Activated T-cell treated with anti-CD3 and anti-CD28 coated beads, Interleukin-2, amount 50 U/mL, for 4 hours (primary cell): ENCODE data around the gene CATSPERE. TPM values are rescaled to one million over a fixed set of nuclear protein-coding genes. Genes with fewer than 3 reads are reported as not detected.

Experiments
- ATAC-seq, 2 donors: fragments of 200-7000 bp; cut with Tn5 transposase; one replicate each; pipeline ENCODE4 v1.10.0; 2021
- DNase-seq: peaks from one replicate; pipeline ENCODE4 v3.0.0-alpha.2; 2020
- H3K27me3 Mint-ChIP-seq: one replicate; pipeline ENCODE4 v1.8.0; 2021; ENCODE audit warnings: low read depth, mixed read lengths
- H3K36me3 Mint-ChIP-seq: one replicate; pipeline ENCODE4 v1.8.0; 2022; ENCODE audit warnings: mixed read lengths; ENCODE audit not compliant: insufficient read depth
- H3K4me1 Mint-ChIP-seq: one replicate; pipeline ENCODE4 v1.8.0; 2021; ENCODE audit warnings: low read depth, mixed read lengths
- H3K4me3 Mint-ChIP-seq: one replicate; pipeline ENCODE4 v1.8.0; 2021; ENCODE audit warnings: mild to moderate bottlenecking, moderate library complexity, mixed read lengths
- H3K9me3 Mint-ChIP-seq: one replicate; pipeline ENCODE4 v1.8.0; 2021; ENCODE audit warnings: mixed read lengths
- total RNA-seq, 3 donors: library from RNA; stranded (reverse); gene quantifications; one replicate each; pipeline ENCODE4 v1.2.1, GENCODE V29; 2021

Gene CATSPERE
- total RNA-seq, 3 donors from 2014 or later = not detected

- no peaks in the 10 kb centered on the region for H3K9me3 Mint-ChIP-seq
- DNase-seq = no peak
- no peaks in the 10 kb centered on the region for H3K27me3 Mint-ChIP-seq
- no peak for ATAC-seq
- peaks cover 16% of the 10 kb centered on the region for H3K36me3 Mint-ChIP-seq
- peaks cover 56% of the 10 kb centered on the region for H3K4me1 Mint-ChIP-seq
- no peak overlapping the region for H3K4me3 Mint-ChIP-seq
Observed at GRCh38 chr1:244439391-244440032, 21.6 kb upstream of the CATSPERE start.

DNA sequence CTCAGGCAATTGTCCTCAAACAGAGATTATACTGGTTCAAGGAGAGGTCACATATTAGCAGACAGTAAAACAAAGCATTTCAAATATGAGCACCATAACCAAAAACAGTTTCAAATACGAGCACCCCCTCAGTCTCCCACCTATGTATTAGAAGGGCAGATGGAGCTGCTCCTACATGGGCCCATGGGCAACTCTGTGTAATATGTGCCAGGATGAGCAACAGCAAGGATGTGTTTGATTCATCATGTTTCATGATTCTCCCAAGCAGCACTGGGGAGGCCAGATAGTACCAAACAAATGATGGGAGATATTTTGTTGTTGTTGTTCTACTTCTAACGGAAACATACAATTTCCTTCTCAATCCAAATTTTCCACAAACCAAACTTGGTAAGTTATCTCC, 18.2 kb upstream of the CATSPERE start:
- H3K27me3 Mint-ChIP-seq = no peaks in the 10 kb centered on the region
- ATAC-seq (no peak), DNase-seq (no peak)
- no peaks in the 10 kb centered on the region for H3K9me3 Mint-ChIP-seq
- H3K4me1 Mint-ChIP-seq = peaks cover 60% of the 10 kb centered on the region
- H3K36me3 Mint-ChIP-seq = peaks cover 6% of the 10 kb centered on the region
- no peak overlapping the region for H3K4me3 Mint-ChIP-seq

- no peaks in the 10 kb centered on the region for H3K9me3 Mint-ChIP-seq
- peaks cover 12% of the 10 kb centered on the region for H3K36me3 Mint-ChIP-seq
- no peaks in the 10 kb centered on the region for H3K27me3 Mint-ChIP-seq
- DNase-seq (no peak), ATAC-seq (no peak)
- no peak overlapping the region for H3K4me3 Mint-ChIP-seq
- H3K4me1 Mint-ChIP-seq = peaks cover 60% of the 10 kb centered on the region
Observed at GRCh38 chr1:244444854-244445253, 16.2 kb upstream of the CATSPERE start.

DNA sequence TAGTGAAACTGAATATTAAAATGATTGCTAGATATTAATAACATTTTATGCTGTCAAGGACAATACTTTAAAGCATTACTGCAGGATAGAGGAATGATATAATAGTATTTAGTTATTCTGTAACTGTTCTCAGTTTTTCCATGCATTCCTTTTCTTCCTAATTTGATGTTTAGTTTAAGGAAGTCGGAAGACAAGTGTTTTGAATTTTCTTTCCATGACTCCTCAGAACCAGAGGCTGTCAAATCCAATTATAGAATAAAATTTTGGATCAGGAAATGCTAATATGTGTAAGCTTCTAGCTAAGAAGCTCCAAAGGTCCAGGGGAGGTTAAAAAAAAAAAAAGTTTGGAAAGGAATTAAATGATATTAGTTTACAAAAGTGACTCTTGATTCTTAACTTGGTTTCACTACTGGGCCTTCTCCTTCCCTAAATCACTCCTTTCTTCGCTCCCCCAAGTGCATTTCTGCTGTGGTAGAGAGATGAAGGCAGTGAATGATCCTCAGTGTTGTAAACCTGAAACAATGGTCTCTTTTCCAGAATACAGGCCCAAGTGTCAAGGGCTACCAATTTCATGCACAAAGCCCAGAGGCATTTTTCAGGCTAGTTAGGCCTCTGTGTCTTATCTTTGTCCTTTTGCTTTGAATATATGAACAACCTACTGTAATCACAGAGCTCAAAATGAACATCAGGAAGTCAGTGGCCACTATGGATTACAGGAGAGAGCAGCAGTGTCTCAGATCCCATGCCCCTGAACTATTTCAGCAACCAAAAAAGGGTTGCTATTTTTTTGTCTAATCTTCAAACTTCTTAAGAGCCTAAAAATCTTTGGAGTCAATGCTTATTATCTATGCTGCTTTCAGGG, 15.5 kb upstream of the CATSPERE start:
- ATAC-seq (no peak), DNase-seq (no peak)
- H3K4me3 Mint-ChIP-seq = no peak overlapping the region
- peaks cover 62% of the 10 kb centered on the region for H3K4me1 Mint-ChIP-seq
- peaks cover 14% of the 10 kb centered on the region for H3K36me3 Mint-ChIP-seq
- H3K27me3 Mint-ChIP-seq = no peaks in the 10 kb centered on the region
- H3K9me3 Mint-ChIP-seq = no peaks in the 10 kb centered on the region

GRCh38 chr1:244447024-244447423, 14.0 kb upstream of the CATSPERE start:
- Mint-ChIP-seq H3K9me3 (no peaks in the 10 kb centered on the region), H3K4me3 (no peak overlapping the region), H3K27me3 (no peaks in the 10 kb centered on the region), H3K36me3 (peaks cover 14% of the 10 kb centered on the region), H3K4me1 (peaks cover 66% of the 10 kb centered on the region)
- ATAC-seq (no peak), DNase-seq (no peak)

DNA sequence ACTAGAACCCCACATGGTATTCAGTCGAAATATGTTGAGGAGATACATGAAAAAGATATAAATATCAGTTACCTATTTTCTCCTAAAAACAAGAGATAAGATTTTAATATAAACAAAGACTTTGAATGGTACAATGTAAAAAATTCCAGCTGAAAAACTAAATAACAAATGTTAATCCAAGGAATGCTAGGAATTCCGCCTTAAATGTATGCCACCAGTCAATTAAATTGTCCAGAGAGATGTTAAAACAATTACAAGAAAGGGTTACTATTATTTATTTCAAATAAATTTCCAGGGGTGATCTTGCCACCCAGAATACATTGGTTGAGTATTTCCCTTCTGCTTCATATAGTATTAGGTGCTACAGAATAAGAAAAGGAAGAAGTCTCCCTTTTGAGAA, 13.5 kb upstream of the CATSPERE start:
- H3K27me3 Mint-ChIP-seq = no peaks in the 10 kb centered on the region
- DNase-seq (no peak), ATAC-seq (no peak)
- no peak overlapping the region for H3K4me3 Mint-ChIP-seq
- H3K36me3 Mint-ChIP-seq = peaks cover 14% of the 10 kb centered on the region
- H3K9me3 Mint-ChIP-seq = no peaks in the 10 kb centered on the region
- peaks cover 69% of the 10 kb centered on the region for H3K4me1 Mint-ChIP-seq

DNA sequence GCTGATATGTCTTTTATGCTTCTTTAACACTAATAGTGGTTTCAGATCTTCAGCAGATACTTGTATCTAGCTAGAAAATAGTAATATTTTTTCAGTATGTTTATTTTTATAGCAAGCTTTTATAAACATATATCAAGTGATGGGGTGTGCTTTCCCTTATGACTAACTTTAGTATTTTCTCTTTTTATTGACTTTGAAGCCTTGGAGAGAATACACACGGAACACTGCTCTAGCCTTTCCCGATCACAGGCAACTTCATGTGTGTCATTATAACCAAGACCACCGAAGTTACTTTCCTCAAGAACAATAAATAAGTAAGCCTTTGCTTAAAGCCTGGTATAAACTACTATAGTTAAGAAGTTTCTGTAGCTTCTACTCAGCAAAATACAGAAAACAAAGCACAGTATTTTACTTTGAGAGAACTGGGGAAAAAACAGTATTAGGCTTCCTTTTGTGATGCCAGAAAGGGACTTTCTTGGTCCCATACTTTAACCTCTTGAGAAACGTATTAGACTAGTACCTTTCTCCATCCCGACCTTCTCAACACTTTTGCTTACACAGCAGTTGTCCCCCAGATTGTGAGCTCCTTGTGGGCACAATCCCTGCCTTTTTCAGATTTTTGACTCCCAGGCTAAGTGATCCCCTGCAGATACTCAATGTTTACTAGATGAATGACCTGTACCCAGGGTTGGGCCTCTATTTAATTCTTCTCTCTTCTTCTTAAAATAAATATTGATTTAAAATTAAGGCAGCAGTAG, 12.6 kb upstream of the CATSPERE start:
- Mint-ChIP-seq H3K27me3 (no peaks in the 10 kb centered on the region), H3K4me1 (peaks cover 62% of the 10 kb centered on the region), H3K9me3 (no peaks in the 10 kb centered on the region), H3K36me3 (peaks cover 14% of the 10 kb centered on the region), H3K4me3 (peak overlapping the region; percentile 33)
- no peak for ATAC-seq
- DNase-seq = no peak

DNA sequence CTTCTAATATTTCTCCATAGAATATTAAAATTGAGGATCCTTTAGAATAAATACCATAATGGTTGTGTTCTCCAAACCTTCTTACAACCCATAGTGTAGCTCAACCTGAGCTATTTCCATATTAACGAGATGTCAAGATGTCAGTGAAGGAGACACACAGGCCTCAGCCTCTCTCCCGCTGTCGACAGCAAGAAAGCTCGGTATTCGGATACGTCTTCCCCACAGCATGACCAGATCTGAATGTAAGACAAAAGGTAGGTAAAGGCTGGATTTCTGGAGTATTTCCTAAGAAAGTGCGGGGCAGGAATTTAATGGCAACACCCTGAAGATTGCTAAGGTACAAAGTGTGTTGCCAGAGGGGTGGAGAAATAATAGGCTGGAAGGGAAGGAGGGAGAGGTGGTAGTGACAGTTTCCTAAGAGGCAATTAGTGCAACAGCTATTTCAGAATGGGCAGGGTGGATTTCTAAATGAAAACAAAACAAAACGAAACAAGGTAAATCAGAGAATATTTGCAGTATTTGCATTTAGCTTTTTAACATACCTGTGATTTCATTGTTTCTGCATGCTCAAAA, 11.1 kb upstream of the CATSPERE start:
- Mint-ChIP-seq H3K4me3 (peak overlapping the region; percentile 97), H3K27me3 (no peaks in the 10 kb centered on the region), H3K36me3 (peaks cover 11% of the 10 kb centered on the region), H3K9me3 (no peaks in the 10 kb centered on the region), H3K4me1 (peaks cover 60% of the 10 kb centered on the region)
- ATAC-seq (no peak), DNase-seq (no peak)

- ATAC-seq = peak; percentile 13 to 19
- H3K9me3 Mint-ChIP-seq = no peaks in the 10 kb centered on the region
- no peaks in the 10 kb centered on the region for H3K27me3 Mint-ChIP-seq
- peaks cover 51% of the 10 kb centered on the region for H3K4me1 Mint-ChIP-seq
- peaks cover 11% of the 10 kb centered on the region for H3K36me3 Mint-ChIP-seq
- DNase-seq = peak; percentile 62
- H3K4me3 Mint-ChIP-seq = peak overlapping the region; percentile 97
Observed at GRCh38 chr1:244450597-244451538, 10.2 kb upstream of the CATSPERE start.

GRCh38 chr1:244451539-244451950, 9.5 kb upstream of the CATSPERE start, which contains the start of gene ADSS2:
TSS of gene ADSS2 (minus strand) at chr1:244451909. CDS start at chr1:244451817, 92 bp downstream.
- ATAC-seq (no peak), DNase-seq (no peak)
- H3K36me3 Mint-ChIP-seq = peaks cover 11% of the 10 kb centered on the region
- no peaks in the 10 kb centered on the region for H3K9me3 Mint-ChIP-seq
- peaks cover 44% of the 10 kb centered on the region for H3K4me1 Mint-ChIP-seq
- no peaks in the 10 kb centered on the region for H3K27me3 Mint-ChIP-seq
- peak within 1 kb of the TSS; percentile 97 for H3K4me3 Mint-ChIP-seq

DNA sequence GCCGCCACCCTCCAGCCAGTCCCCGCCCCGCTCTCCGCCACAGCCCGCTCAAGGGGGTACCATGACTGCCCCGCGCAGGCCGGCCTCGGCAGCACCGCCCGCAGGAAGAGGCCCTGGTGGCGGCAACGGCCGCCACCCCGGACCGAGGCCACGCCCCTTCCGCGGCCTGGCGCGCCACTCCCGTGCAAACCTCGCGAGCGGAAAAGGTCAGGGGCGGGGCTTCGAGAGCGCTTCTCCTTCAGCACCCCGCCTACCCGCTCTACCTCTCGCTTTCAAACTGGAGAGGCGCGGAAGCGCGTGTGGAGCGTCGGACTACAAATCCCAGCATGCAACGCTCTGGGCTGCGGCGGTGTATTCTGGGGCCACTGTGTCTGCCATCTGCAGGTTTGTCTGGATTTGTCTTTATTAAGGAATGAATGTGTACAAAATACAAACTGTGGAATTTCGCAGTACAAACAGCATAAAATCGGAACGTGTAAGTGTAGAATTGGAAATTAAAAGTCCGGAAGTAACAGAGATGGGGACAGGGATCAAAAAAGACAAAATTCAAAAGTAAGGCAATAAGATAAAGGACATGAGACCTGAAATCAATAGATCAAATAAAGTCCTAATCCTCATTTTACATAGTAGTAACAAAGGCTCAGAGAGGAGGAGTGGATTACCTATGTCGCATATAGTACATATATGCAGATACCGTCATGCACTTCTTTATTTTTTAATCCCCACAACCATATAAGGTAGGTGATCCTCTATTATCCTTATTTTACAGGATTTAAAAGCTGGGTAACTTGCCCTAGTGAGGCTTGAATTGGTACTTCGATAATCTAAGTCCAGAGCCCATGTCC, 8.9 kb upstream of the CATSPERE start:
- DNase-seq (peak; percentile 98), ATAC-seq (peak; percentile 92 to 94)
- Mint-ChIP-seq H3K36me3 (peaks cover 10% of the 10 kb centered on the region), H3K4me1 (peaks cover 39% of the 10 kb centered on the region), H3K4me3 (peak overlapping the region; percentile 97), H3K27me3 (no peaks in the 10 kb centered on the region), H3K9me3 (no peaks in the 10 kb centered on the region)

DNA sequence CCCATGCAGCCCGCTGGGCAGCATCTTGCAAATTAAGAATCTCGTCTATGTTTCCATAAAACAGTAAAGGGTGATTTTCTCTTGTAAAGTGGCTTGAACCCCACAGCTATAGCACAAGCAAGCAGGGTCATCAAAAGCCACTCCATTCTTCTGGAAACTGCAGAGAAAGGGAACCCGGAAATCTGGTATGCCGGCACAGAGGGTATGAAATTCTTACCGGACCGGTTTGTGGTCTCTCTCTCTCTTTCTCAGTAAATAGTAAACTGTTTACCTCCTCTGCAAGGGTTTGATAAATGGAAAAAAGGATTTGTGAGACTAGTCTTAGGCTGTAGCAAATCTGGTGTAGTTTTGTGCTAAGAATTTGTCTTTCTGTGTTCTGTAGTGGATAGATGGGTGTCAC, 6.7 kb upstream of the CATSPERE start:
- peaks cover 22% of the 10 kb centered on the region for H3K4me1 Mint-ChIP-seq
- no peak for DNase-seq
- H3K4me3 Mint-ChIP-seq = no peak overlapping the region
- no peaks in the 10 kb centered on the region for H3K27me3 Mint-ChIP-seq
- H3K9me3 Mint-ChIP-seq = no peaks in the 10 kb centered on the region
- peaks cover 6% of the 10 kb centered on the region for H3K36me3 Mint-ChIP-seq
- ATAC-seq = no peak

- H3K27me3 Mint-ChIP-seq = no peaks in the 10 kb centered on the region
- ATAC-seq (no peak), DNase-seq (no peak)
Observed at GRCh38 chr1:244456586-244456985, 4.5 kb upstream of the CATSPERE start.

More at GRCh38 chr1:244456586-244456985, 4.5 kb upstream of the CATSPERE start:
- H3K9me3 Mint-ChIP-seq = no peaks in the 10 kb centered on the region
- H3K4me3 Mint-ChIP-seq = no peak overlapping the region
- H3K36me3 Mint-ChIP-seq = no peaks in the 10 kb centered on the region
- H3K4me1 Mint-ChIP-seq = peaks cover 19% of the 10 kb centered on the region
